Fibroblast of skin of back (primary cell): ENCODE results near the gene AGER.

ENCODE experiments used
- DNase-seq: peaks from one replicate; pipeline ENCODE4 v3.0.0-alpha.2; 2013

Gene AGER

DNA sequence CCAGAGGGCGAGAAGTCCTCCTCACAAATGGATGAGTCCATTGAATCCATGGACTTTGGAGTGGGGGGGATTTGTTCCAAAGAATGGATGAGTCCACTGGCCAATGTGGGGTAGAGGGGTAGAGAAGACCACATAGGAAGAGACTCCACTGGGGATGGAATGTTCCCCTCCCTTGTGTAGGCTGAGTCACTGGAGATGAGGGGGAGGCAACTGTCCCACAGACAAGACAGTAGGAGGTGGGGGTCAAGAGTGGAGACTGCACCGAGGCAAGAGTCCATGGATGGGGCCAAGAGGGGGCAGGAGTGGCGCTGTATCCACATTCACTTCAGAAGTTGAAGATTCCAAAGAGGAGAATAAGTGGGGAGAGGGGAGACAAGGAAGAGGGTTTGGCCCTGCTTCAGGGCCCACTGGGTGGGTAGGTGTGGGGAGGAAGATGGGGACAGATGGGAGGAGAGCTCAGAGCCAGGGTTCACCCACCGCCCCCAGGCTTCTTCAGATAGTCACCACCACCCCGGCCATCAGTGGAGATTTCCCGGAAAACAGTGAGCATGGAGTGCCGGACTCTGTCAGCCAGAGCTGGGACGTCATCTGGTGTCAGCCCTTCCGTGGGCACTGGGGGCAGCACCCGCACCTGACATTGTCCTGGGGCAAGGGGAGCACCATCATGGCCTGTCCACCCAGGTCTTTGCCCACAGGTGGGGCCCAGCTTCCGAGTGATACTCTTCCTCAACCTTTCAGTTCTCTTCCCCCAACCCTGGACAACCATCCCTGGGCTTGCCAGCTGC, 15.1 kb downstream of the AGER start:
- peak; percentile 64 for DNase-seq

DNA sequence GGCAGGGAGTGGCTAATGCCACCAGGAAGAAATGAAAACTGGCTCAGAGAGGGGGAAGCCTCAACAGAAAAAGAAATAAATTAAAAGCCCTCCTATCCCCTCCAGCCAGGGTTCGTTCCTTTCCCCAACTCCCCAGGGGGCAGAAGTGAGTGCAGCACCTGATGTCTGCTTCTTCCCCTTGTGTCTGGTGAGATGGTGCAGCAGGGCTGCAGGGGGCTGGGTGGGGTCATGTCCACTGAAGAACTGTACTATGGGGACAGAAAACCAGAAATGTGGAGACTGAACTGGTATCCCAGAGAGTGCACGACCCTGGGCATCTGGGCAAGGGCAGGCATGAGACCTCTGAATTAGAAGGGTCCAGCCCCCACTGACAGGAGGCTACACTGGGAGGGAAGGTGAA, 15.7 kb downstream of the AGER start:
- DNase-seq: no peak

DNA sequence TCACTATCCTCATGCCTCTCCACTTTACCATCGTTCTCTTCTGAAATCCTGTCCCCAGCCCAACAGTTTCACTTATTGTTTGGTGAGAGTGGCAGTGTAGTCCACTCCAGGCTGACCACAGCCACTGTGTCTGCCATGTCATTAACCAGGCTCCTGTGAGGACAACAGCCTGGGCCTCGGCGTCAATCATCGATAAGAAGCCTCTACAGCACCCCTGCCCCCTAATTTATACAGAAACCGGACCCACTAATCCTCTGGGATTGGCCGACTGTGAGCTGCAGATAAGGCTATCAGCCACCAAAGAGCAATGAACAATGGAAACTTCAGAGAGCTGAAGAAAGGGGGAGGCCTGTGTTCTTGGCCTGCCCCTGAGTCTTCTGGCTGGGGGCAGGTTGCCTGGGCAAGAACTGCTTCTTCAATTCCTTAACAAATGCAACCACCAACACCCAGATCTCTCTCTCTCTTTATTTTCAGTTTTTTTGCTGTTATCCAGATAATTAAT, 16.2 kb downstream of the AGER start:
- DNase-seq: no peak

DNA sequence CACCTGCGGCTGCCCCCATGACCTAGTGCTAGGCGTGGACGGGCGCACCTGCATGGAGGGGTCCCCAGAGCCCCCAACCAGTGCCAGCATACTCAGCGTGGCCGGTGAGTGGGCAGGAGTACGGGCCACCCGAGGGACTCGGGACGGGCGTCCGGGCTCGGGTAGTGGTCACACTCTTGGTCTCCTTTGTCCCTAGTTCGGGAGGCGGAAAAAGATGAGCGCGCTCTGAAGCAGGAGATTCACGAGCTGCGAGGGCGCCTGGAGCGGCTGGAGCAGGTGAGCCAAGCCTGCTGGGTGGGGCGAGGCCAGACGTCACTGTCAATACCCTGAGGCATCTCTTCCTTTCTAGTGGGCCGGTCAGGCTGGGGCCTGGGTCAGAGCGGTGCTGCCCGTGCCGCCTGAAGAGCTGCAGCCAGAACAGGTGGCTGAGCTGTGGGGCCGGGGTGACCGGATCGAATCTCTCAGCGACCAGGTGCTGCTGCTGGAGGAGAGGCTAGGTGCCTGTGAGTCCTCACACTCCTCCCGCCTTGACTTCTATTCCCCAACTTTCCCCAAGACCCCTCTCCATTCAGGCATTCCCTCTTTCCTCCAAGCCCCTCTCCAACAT, 16.8 kb downstream of the AGER start:
- DNase-seq: no peak

DNA sequence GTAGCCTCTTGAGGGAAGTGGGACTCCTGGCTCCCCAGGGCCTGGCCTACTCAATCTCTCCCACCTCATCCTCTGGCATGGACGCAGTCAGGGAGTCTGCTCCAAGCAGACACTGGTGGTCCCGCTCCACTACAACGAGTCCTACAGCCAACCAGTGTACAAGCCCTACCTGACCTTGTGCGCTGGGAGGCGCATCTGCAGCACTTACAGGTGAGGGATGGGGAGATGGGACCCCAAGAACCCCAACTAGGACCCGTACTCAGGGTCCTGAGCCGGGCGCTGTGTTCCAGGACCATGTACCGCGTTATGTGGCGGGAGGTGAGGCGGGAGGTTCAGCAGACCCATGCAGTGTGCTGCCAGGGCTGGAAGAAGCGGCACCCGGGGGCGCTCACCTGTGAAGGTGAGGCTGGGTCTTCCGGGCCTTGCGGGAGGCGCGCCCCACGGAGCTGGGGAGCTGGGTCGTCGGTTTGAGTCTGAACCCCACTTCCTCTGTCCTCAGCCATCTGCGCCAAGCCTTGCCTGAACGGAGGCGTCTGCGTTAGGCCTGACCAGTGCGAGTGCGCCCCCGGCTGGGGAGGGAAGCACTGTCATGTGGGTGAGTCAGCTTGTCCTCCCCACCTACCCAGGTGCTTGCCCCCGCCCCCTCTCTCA, 17.5 kb downstream of the AGER start:
- no peak for DNase-seq

DNA sequence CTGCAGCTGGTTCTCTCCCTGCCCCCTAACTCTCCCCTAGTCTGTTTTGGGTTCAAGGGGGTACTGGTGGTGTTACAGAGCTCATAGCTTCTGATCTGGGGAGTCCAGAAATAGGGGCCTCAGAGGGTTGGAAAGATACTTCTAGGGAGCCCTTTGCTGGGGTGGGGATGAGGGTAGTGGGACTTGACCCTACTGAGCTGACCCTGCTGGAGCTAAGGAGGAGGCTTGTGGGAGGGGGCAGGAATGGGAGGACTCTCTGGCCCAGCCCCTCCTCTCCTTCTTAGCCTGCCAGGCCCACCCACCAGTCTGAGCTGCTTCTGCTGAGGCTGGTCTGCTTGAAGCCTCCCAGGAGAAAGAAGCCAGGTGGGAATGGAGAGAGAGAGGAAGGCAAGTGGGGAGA, 19.8 kb downstream of the AGER start, which contains the start of gene EGFL8:
Gene EGFL8, plus strand, starts transcription at position 301 of the 400 bp plus-strand sequence. CDS start 1,571 bp downstream, outside the sequence.
- DNase-seq: no peak

DNA sequence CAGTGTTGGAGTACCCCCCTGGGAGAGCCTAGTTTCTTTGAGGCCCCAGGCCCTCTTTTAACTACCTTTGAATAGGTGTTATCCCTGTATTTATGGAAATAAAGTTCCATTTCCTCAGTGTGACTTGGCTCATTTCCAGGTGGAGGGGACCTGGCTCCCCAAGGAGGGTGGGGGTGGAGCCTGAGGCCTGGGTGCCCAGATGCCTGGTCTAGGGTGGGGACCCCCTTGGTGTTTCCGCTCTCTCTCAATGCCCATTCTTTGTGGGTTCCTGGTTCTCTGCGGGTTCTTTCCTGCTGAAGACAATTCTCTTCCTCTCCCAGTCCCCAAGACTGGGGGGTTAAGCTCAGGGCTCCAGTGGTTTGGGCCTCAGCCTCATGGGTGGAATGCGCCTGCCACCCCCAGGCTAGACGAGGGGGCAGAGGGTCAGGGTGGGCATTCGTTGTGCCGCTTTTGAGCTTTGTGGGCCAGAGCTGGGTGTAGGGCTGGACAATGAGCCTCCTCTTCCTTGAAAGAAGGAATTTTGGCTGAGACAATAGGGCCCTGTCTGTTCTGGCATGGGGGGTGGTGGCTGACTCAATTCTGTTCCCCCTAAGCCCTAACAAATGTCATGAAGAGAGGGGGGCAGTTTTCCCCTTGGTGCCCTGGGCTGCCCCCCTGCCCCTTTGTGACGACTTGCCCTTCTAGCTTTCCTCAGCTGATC, 20.3 kb downstream of the AGER start:
- DNase-seq: no peak

DNA sequence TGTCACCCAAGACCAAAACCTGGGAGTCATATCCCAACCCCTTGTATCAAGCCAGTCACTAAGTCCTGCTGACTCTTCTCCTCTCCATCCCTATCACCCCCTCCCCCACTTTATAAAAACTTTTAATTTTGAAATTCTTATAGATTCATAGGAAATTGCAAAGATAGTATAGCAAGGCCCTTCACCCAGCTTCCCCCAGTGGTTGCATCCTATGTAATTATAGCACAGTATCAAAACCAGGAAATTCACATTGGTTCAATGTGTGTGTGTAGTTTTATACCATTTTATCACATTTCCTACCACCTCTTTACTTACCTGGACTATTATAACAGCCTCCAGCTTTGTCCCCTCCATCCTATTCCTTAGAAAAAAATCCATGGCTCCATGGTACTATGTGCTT, 26.0 kb downstream of the AGER start:
- no peak for DNase-seq

DNA sequence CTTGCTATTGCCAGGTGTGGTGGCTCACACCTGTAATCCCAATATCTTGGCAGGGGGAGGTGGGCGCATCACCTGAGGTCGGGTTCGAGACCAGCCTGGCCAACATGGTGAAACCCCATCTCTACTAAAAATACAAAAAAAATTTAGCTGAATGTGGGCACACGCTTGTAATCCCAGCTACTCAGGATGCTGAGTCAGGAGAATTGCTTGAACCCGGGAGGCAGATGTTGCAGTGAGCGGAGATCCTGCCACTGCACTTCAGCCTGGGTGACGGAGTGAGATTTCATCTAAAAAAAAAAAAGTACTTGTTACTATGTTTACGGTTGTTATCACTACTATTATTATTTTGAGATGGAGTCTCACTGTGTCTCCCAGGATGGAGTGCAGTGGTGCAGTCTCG, 27.2 kb downstream of the AGER start:
- DNase-seq: no peak

DNA sequence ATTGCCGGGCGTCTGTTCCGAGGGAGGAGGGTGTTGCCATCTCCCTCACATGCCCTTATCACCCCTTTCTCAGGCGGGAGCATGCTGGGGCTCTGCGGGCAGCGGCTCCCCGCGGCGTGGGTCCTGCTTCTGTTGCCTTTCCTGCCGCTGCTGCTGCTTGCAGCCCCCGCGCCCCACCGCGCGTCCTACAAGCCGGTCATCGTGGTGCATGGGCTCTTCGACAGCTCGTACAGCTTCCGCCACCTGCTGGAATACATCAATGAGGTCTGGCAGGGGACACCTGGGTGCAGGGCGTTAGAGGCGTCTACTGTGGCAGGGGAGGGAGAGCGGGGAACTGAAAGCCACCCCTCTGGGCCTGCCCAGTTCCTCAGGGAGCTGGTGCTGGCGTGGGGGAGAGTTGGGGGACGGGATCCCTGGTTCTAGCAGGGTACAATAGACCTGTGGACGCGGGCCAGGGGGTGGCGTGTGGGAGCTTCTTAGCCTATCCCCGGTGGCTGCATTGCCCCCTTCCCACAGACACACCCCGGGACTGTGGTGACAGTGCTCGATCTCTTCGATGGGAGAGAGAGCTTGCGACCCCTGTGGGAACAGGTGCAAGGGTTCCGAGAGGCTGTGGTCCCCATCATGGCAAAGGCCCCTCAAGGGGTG, 29.4 kb downstream of the AGER start:
- DNase-seq: peak; percentile 66

DNA sequence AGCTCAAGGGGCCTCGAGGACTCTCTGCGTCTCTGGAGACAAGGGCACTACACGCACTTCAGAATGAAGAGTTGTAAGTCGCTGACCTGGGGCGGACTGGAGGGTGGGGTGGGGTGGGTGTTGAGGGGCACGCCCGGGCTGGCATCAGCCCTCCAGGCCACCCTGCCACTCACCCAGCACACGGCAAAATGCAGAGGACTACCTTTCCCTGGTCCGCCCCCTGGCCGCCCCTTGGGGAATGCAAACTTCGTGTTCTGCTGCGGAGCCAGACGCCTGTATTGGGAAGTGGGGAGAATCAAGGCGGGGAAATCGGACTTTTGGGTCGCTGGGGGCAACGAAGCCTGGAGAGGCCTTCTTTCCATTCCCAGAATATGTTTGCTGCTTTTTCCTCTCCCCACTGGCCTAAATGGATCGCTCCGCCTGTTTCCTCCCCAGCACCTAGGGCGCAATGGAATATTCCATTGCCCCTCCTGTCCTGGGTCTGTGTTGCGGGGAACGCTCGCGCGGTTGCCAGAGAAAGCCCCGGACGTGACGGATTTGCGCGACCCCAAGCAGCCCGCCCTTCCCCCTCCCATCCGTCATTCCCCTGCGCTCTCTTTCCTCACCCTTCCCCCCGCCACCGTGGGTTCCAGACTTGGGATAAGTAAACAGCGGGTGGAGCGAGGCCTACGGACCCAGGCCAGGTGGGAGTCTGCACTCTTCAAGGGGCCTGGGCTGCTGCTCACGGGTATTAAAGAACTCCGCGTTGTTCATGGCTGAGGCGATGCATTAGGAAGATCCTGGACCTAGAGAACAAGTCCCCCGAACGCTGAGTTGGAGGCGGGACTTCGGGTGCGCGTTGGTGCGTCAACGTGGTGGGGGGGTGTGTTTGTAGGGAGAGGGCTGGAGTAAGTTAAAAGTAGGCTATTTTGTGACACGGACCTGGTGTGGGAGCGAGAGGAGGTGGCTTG, 30.2 kb downstream of the AGER start, which contains the start of gene PPT2:
Gene PPT2, plus strand, starts transcription at position 578 of the 950 bp plus-strand sequence. CDS start 454 bp downstream, outside the sequence.
- peak; percentile 93 for DNase-seq

DNA sequence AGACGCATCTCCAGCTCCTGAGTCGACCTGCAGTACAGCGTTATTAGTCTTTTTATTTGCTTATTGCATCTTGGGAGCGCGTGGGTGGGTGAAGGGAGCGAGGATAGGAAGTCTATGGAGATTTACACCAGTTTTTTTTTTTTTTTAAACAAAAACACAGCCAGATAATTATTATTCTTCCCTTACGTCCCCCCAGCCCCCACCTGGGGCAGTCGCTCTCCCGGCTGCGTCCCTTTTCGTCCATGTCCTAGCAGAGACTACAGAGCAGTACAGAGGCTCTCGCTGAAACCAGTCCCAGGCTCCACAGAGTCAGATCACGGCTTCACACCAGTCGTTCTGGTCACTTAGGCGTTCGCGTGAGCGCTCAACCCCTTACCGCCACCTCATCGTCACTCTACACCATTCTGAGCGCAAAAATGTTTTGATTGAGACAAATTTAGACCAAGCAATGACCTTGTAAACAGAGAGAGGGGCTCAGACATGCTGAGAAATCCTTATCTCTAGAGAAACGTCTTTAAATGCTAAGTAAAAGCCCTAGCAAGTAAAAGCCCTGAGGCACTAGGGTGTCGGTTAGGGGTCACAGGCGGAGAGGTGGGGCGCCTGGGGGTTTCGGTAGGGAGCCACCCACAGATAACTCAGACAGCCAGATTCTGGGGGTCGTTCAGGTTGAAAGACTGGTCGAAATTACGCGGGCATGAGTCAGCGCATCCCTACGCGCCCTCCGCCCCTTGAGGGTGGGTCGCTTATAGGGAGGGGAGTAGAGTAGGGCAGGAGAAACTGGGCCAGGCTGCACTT, 31.1 kb downstream of the AGER start:
- DNase-seq: peak; percentile 57

DNA sequence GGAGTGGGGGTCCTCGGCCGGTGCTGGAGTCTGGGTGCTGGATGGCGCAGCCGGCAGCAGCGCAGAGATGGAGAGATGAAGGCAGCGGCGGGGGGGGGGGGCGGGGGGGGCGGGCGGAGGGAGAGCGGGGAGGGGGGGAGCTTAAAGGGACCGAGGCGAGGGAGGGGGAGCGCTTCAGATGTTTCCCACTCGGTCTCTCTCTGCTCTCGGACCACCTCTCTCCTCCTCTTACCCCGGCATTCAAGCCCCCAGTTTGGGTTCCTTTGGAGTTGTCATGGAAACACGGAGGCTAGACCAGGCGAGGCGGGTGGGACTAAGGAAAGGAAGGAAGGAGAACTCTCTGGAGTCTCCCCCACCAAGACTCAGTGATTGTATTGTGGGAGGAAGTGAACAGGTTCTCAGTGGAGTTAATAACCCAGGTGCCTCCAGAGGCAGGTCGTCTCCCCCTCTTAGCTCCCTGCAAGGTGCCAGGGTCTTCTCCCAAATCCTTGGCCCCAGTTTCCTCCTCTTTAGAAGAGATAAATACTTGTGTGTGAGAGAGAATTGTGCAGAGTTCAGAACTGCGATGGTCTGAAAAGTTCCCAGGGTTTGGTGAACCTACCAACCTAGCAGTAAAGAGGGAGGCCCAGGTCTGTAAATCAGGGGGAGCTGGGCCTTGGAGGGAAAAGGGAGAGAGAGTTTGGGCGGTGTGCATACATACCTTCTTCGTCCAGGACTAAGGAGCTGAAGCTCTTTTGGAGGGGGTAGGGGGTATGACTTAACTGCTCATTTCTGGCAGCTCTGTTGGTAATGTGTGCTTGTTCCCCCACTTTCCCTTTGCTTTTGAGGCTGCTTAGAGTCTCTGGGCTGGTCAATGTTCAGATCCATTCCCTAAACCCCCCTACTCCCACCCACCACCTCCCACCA, 31.9 kb downstream of the AGER start, which contains the start of gene PRRT1:
Gene PRRT1, minus strand, starts transcription at position 77 of the 906 bp plus-strand sequence. CDS start 112 bp downstream, outside the sequence.
- DNase-seq: no peak

DNA sequence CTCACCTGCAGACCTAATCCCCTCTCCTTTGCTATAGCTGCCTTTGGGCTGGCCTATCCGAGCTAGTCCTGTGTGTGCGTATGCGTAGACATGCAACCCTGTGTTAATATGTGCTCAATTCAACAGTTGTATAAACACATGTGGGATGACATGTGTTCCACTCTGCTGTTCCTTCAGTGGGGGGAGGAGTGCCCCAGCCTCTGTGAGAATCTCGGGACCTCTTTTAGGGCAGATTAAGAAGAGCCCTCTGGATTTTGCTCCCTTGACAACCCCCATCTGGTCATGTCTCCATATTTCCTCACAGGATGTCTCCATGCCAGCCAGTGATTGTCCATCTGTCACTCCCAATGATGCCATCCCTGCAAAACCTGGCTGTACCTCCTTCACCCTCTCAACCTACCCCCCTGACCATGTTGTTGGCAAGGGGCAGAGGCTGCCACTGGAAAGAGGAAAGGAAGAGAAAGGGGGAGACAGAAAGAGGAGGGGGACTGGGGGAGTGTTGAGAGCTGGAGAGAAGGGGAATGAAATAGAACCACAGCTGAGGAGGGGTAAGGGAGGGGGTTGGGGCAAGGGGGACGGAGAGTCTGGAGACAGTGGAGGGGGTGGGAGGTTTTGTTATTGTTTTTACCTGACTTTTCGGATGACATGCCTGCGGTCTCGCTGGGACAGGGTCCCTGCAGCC, 32.7 kb downstream of the AGER start:
- DNase-seq: no peak

DNA sequence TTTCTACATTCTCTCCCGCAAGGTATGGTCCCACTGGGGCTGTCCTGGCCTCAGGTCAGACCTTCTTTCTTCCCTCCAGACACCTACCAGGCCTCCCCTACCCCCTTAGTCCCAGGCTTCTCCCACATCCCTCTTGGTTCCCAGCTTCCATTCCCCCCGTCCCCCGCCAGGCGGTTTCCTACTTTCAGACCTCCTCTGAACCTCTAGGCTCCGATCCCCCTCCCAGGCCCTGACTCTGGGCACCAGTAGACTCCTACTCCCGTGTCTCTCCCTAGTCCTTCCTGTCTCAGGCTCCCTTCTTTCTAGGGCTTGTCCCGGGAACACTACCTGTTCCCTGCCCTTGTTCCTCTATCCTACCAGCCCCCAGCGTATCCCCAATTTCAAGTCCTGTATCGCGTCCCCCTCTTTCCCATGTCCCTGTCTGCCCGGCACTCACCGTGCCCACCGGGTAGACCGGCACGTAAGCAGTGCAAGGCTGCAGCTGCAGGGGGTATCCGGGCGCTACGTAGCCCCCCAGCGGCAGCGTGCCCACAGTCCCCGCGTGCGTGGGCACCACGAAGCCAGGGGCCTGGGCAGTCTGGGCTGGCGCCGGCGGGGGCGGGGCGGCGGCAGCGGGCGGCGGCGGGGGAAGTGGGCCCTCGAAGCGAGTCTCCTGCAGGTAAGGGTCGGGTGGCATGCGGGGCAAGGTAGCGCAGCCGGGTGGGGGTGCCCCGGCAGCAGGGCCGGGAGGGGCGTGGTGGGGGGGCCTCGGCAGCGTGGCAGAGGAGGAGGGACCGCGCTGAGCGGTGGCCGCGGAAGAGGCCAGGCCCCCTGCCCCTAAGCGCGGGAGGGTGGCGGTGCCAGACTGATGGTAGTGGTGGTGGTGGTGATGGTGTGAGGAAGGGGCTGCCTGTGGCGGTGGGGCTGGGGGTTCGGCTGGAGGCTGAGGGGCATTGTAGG, 33.9 kb downstream of the AGER start:
- no peak for DNase-seq

DNA sequence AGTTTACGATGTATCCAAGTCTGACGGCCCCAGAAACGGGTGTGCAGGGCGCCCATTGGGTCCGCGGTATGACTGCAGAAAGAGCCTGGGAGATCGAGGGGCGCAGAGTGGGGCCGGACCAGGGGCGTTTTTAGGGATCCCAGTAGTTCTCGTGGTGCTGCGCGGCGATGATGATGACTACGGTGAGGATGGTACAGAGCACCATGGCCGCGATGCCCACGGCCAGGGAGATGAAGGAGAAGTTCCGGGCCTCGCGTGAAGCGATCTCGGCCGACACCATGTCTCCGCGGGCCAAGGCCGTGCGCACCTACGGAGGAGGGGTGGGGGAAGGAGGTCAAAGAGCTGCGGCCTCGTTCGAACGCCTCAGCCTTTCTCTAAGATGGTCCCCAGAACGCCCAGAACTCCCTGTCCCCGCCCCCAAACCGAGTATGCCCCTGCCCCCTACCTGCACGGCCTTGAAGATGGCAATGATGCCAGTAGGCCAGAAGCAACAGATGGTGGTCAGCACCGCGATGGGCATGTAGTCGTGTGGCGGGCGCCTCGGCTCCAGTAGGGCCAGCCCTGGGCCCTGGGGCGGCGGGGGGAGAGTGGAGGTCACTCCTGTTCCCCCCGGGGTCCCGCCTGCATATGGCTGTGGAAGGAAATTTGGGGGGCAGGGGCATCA, 34.8 kb downstream of the AGER start:
- no peak for DNase-seq
